Activated effector memory CD4-positive, alpha-beta T cell treated with anti-CD3 and anti-CD28 coated beads, Interleukin-2, amount 50 U/mL, for 16 hours (primary cell): ENCODE results near the gene WWTR1.

ENCODE experiments used
- DNase-seq: peaks from one replicate; pipeline ENCODE4 v3.0.0-alpha.2; 2020

Gene WWTR1

DNA sequence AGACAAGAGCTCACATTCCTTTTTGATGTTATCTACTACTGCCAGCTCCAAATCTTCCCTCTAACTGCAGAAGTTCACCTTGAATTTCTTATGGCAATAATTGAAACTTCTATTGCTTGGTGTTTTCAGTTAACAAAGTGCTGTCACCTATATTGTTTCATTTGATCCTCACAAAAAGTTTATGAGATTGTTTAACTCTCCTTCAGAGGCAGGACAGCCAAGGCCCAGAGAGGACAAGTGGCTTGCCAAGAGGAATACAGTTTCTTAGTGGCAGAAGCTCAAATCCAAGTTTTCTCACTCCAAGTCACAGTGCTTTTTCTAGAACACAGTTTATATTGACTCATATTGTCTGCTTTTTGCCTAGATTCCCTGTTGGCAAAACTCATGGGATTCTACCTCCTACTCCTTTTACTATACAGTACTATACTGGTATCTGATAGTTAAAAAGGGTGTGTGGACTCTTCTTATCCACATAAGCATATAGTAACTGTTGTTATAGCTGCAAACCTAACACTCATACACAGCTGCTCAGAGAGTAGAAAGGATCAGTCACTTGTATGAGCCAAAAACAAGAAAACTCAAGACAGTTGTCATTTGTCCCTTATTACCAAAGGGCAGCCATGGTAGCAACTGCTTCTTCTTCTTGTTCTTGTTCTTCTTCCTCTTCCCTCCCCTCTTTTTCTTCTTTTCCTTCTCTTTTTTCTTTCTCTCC is 167.4 kb downstream of the WWTR1 start:
- DNase-seq = no peak

DNA sequence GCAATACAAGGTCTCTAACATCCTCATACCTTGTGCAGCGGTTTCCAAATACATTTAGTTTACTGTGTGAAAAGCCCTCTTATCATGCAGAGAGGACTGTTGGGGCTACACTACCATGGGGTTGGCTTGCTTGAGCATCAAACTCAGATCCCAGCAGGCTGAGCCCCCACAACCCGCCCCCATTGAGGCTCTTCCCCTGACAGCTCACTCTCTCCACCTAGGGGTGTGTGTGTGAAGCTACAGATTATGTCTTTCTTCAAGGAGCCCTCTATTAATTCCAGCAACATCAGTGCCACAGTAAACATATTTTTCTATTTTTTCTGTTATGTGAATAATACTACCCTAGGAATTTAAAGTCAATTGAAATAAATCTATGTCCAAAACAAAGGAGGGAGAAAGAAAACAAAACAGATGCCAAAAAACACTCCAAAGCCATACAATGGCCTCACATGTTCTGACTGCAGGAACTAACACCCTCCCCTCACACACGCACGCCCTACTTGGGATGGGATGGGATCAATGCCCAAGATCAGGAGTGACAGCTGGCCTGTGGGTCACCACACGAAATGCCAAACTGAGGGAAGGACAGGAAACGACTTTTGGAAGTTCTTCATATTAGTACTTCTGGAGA is 168.7 kb downstream of the WWTR1 start:
- DNase-seq = no peak

GRCh38 chr3:149487598-149488197 is 170.1 kb downstream of the WWTR1 start:
- DNase-seq = peak; percentile 73

DNA sequence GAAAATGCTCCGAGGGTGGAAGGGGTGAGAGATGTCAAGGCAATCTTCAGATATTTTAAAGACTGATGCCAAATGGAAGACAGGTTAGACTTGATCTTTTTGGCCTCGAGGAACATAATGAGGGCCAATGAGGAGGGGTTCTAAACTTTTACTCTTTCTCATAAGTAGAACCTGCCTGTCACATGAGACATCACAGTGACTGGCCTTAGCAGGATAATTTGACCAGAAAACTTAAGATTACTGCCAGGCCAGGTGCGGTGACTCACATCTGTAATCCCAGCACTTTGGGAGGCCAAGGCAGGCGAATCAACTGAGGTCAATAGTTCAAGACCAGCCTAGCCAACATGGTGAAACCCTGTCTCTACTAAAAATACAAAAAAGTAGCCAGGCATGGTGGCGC is 171.1 kb downstream of the WWTR1 start:
- DNase-seq = no peak

- DNase-seq = no peak
Measured at GRCh38 chr3:149481491-149481890, 176.3 kb downstream of the WWTR1 start.

GRCh38 chr3:149481056-149481455 is 176.8 kb downstream of the WWTR1 start:
- no peak for DNase-seq

- DNase-seq = no peak
Measured at GRCh38 chr3:149480326-149481017, 177.4 kb downstream of the WWTR1 start.

GRCh38 chr3:149479621-149480325 is 178.1 kb downstream of the WWTR1 start:
- no peak for DNase-seq

- no peak for DNase-seq
Measured at GRCh38 chr3:149476225-149476624, 181.6 kb downstream of the WWTR1 start.

GRCh38 chr3:149475451-149476060 is 182.3 kb downstream of the WWTR1 start:
- DNase-seq = no peak

GRCh38 chr3:149474250-149474817 is 183.5 kb downstream of the WWTR1 start, which contains the start of gene TM4SF4:
TM4SF4 (plus strand) TSS chr3:149474697; CDS start chr3:149474878, 181 bp downstream.
- no peak for DNase-seq

- no peak for DNase-seq
Measured at GRCh38 chr3:149473357-149474249, 184.2 kb downstream of the WWTR1 start.

- no peak for DNase-seq
Measured at GRCh38 chr3:149472030-149472797, 185.6 kb downstream of the WWTR1 start.

GRCh38 chr3:149470381-149470780 is 187.4 kb downstream of the WWTR1 start:
- DNase-seq = no peak

GRCh38 chr3:149468504-149469212 is 189.2 kb downstream of the WWTR1 start:
- no peak for DNase-seq
